Measurements from ENCODE around the gene ENG. TPM values are rescaled to one million over a fixed set of nuclear protein-coding genes. Genes with fewer than 3 reads are reported as not detected.

The ENG gene
- total RNA-seq, 4 donors from 2014 or later, result 45.6 to 115 (median 51.1) TPM

- Histone ChIP-seq H3K27me3 (no peaks in the 10 kb centered on the region), H3K4me3 (replicated peaks in 1 of 3) (no peak overlapping the region), H3K36me3 (no peaks in the 10 kb centered on the region), H3K9me3 (no peaks in the 10 kb centered on the region), H3K4me1 (peaks cover 14 to 73% of the 10 kb centered on the region in 2 donors), H3K27ac (peak overlapping the region; percentile 3 to 47 (median 6))
- no peak for TF ChIP-seq CTCF (IDR thresholded peaks at IDR 0.05)
- no peak for TF ChIP-seq POLR2A (IDR thresholded peaks at IDR 0.05)
- WGBS, 2 donors, result 27 to 41% methylated on average over 7 to 9 of the region's 12 CpGs
- intact Hi-C loops (cut with DNase I), result no loop called here
- DNase-seq, result peak; percentile 46 to 55
Measured at GRCh38 chr9:127858041-127858512, 3.6 kb upstream of the ENG start.

- 61 to 67% methylated on average over 3 to 4 of the region's 4 CpGs for WGBS, 2 donors
- Histone ChIP-seq H3K36me3 (no peaks in the 10 kb centered on the region), H3K4me3 (replicated peaks in 1 of 3) (no peak overlapping the region), H3K9me3 (no peaks in the 10 kb centered on the region), H3K27ac (peak overlapping the region; percentile 3 to 17 (median 6)), H3K4me1 (peaks cover 13 to 69% of the 10 kb centered on the region in 2 donors), H3K27me3 (no peaks in the 10 kb centered on the region)
- intact Hi-C loops (cut with DNase I), result no loop called here
- no peak for TF ChIP-seq CTCF (IDR thresholded peaks at IDR 0.05)
- TF ChIP-seq POLR2A (IDR thresholded peaks at IDR 0.05), result no peak
- no peak for DNase-seq
Measured at GRCh38 chr9:127857278-127857677, 2.8 kb upstream of the ENG start.

- no peak for TF ChIP-seq POLR2A (IDR thresholded peaks at IDR 0.05)
- no peak for TF ChIP-seq CTCF (IDR thresholded peaks at IDR 0.05)
- Histone ChIP-seq H3K9me3 (no peaks in the 10 kb centered on the region), H3K36me3 (no peaks in the 10 kb centered on the region), H3K27me3 (no peaks in the 10 kb centered on the region), H3K4me3 (replicated peaks in 1 of 3) (no peak overlapping the region), H3K4me1 (peaks cover 7 to 63% of the 10 kb centered on the region in 2 donors), H3K27ac (peak overlapping the region in 1 of 3 donors; percentile 6)
- intact Hi-C loops (cut with DNase I), result no loop called here
- DNase-seq, result no peak
- 79% methylated on average over 3 of the region's 8 CpGs; no CpG with 5 or more reads in 1 of the 2 donors for WGBS, 2 donors
Measured at GRCh38 chr9:127856729-127857116, 2.3 kb upstream of the ENG start.

GRCh38 chr9:127856094-127856728 lies 1.8 kb upstream of the ENG start:
- Histone ChIP-seq H3K9me3 (no peaks in the 10 kb centered on the region), H3K27me3 (no peaks in the 10 kb centered on the region), H3K27ac (no peak overlapping the region), H3K4me3 (replicated peaks in 1 of 3) (no peak overlapping the region), H3K36me3 (no peaks in the 10 kb centered on the region), H3K4me1 (peaks cover 6 to 58% of the 10 kb centered on the region in 2 donors)
- no peak for DNase-seq
- no peak for TF ChIP-seq CTCF (IDR thresholded peaks at IDR 0.05)
- TF ChIP-seq POLR2A (IDR thresholded peaks at IDR 0.05), result no peak
- intact Hi-C loops (cut with DNase I), result no loop called here
- 67 to 74% methylated on average over 11 of the region's 11 CpGs for WGBS, 2 donors

- intact Hi-C loops (cut with DNase I), result no loop called here
- H3K27ac ChIP-seq, result no peak overlapping the region
- 94 to 96% methylated on average over 5 of the region's 5 CpGs for WGBS, 2 donors
- H3K4me3 ChIP-seq (replicated peaks in 1 of 3), result no peak overlapping the region
- no peaks in the 10 kb centered on the region for H3K27me3 ChIP-seq
- H3K36me3 ChIP-seq, result no peaks in the 10 kb centered on the region
- H3K9me3 ChIP-seq, result no peaks in the 10 kb centered on the region
- no peak for DNase-seq
- peaks cover 6 to 51% of the 10 kb centered on the region in 2 donors for H3K4me1 ChIP-seq
- TF ChIP-seq CTCF (IDR thresholded peaks at IDR 0.05) (no peak), POLR2A (IDR thresholded peaks at IDR 0.05) (no peak)
Measured at GRCh38 chr9:127855522-127855921, 1.1 kb upstream of the ENG start.
